HEK293 (cell line): ENCODE data around the gene PCBP1.

ENCODE experiments used
- CTCF ChIA-PET: fragments of 350-600 bp; formaldehyde crosslinking; extraction: SDS; loops from one replicate; lab custom pipeline; 2021; ENCODE audit warnings: antibody characterized with exemption; lab: Yijun Ruan, JAX
- POLR2A ChIA-PET: fragments of 300-600 bp; formaldehyde crosslinking; extraction: SDS; loops from one replicate; lab custom pipeline; 2020; ENCODE audit warnings: antibody characterized with exemption, inconsistent platforms; lab: Yijun Ruan, JAX
- H3K27ac ChIP-seq: fragments of 200-500 bp; sonication (Bioruptor generic); 2 replicates; pipeline ENCODE4 v1.5.1; 2014; ENCODE audit warnings: low read depth, low read length, control low read depth, inconsistent platforms; ENCODE audit errors: extremely low read depth
- H3K36me3 ChIP-seq, 2 experiments: fragments of 200-500 bp in 1 of 2; sonication (Bioruptor generic) in 1 of 2; 1 replicate in 1 of 2; 2 replicates in 1 of 2; pipeline ENCODE4 v1.5.1; 2014 to 2017; ENCODE audit warnings: inconsistent platforms in 2 of 2, low read length in 2 of 2; ENCODE audit not compliant: control insufficient read depth in 2 of 2, insufficient read depth in 1 of 2
- H3K4me1 ChIP-seq: fragments of 200-500 bp; sonication (Bioruptor generic); 2 replicates; pipeline ENCODE4 v1.5.1; 2014; ENCODE audit warnings: mild to moderate bottlenecking, low read length, inconsistent platforms; ENCODE audit not compliant: control insufficient read depth, insufficient read depth
- H3K4me3 ChIP-seq: 2 replicates; pipeline ENCODE4 v1.5.1; 2011; ENCODE audit warnings: low read depth, mild to moderate bottlenecking, control low read depth, low read length, moderate library complexity
- H3K9me3 ChIP-seq: fragments of 200-500 bp; sonication (Bioruptor generic); 2 replicates; pipeline ENCODE4 v1.5.1; 2014; ENCODE audit warnings: low read depth, low read length, inconsistent platforms; ENCODE audit not compliant: control insufficient read depth, insufficient read depth
- EGR2 ChIP-seq: fragments of 450-650 bp; formaldehyde crosslinking; IDR thresholded peaks from 2 replicates; pipeline ENCODE4 v1.5.1; 2016; ENCODE audit warnings: low read depth, missing biosample characterization, missing genetic modification characterization
- IKZF3 ChIP-seq: fragments of 450-650 bp; IDR thresholded peaks from 2 replicates; pipeline ENCODE4 v1.5.0; 2018; ENCODE audit warnings: missing biosample characterization, mild to moderate bottlenecking, missing genetic modification characterization, moderate library complexity
- PRDM1 ChIP-seq: fragments of 450-650 bp; formaldehyde crosslinking; IDR thresholded peaks from 2 replicates; pipeline ENCODE4; 2016; ENCODE audit warnings: missing biosample characterization, missing genetic modification characterization
- PRDM10 ChIP-seq: fragments of 450-650 bp; formaldehyde crosslinking; IDR thresholded peaks from 2 replicates; pipeline ENCODE4 v1.5.1; 2016; ENCODE audit warnings: missing biosample characterization, missing genetic modification characterization
- SALL2 ChIP-seq: fragments of 450-650 bp; formaldehyde crosslinking; IDR thresholded peaks from 2 replicates; pipeline ENCODE4 v1.5.0; 2017; ENCODE audit warnings: missing biosample characterization, mild to moderate bottlenecking, missing genetic modification characterization, borderline replicate concordance
- SCRT2 ChIP-seq: fragments of 450-650 bp; formaldehyde crosslinking; IDR thresholded peaks from 2 replicates; pipeline ENCODE4 v1.5.1; 2016; ENCODE audit warnings: missing biosample characterization, missing genetic modification characterization
- SETDB1 ChIP-seq: IDR thresholded peaks from one replicate; pipeline ENCODE4 v1.6.1; 2017; ENCODE audit warnings: mild to moderate bottlenecking, low read length, moderate library complexity, mixed read lengths; ENCODE audit not compliant: insufficient read length
- SP2 ChIP-seq: fragments of 450-650 bp; formaldehyde crosslinking; IDR thresholded peaks from 2 replicates; pipeline ENCODE4 v1.5.1; 2016; ENCODE audit warnings: missing biosample characterization, missing genetic modification characterization
- SP7 ChIP-seq: fragments of 450-650 bp; formaldehyde crosslinking; IDR thresholded peaks from 2 replicates; pipeline ENCODE4 v1.5.1; 2016; ENCODE audit warnings: missing biosample characterization, missing genetic modification characterization
- ZFHX2 ChIP-seq: fragments of 450-650 bp; formaldehyde crosslinking; conservative IDR thresholded peaks from 2 replicates; pipeline ENCODE4 v1.5.1; 2016; ENCODE audit warnings: missing biosample characterization, missing genetic modification characterization
- ZNF148 ChIP-seq: fragments of 450-650 bp; formaldehyde crosslinking; IDR thresholded peaks from 2 replicates; pipeline ENCODE4 v1.5.0; 2017; ENCODE audit warnings: missing biosample characterization, missing genetic modification characterization, borderline replicate concordance
- ZNF18 ChIP-seq: fragments of 450-650 bp; formaldehyde crosslinking; IDR thresholded peaks from 2 replicates; pipeline ENCODE4 v1.5.1; 2016; ENCODE audit warnings: missing biosample characterization, missing genetic modification characterization
- ZNF202 ChIP-seq: fragments of 450-650 bp; formaldehyde crosslinking; IDR thresholded peaks from 2 replicates; pipeline ENCODE4 v1.5.1; 2016; ENCODE audit warnings: missing biosample characterization, missing genetic modification characterization, borderline replicate concordance
- ZNF211 ChIP-seq: fragments of 450-650 bp; formaldehyde crosslinking; IDR thresholded peaks from 2 replicates; pipeline ENCODE4 v1.5.1; 2016; ENCODE audit warnings: low read depth, missing biosample characterization, missing genetic modification characterization
- ZNF398 ChIP-seq: fragments of 450-650 bp; formaldehyde crosslinking; IDR thresholded peaks from 2 replicates; pipeline ENCODE4 v1.5.1; 2017; ENCODE audit warnings: missing biosample characterization, missing genetic modification characterization
- ZNF623 ChIP-seq: fragments of 450-650 bp; formaldehyde crosslinking; IDR thresholded peaks from 2 replicates; pipeline ENCODE4 v1.5.1; 2016; ENCODE audit warnings: missing biosample characterization, missing genetic modification characterization
- ZNF704 ChIP-seq: fragments of 450-650 bp; formaldehyde crosslinking; IDR thresholded peaks from 2 replicates; pipeline ENCODE4 v1.5.1; 2016; ENCODE audit warnings: missing biosample characterization, missing genetic modification characterization
- ZNF768 ChIP-seq: fragments of 450-650 bp; formaldehyde crosslinking; IDR thresholded peaks from 2 replicates; pipeline ENCODE4 v1.5.1; 2018; ENCODE audit warnings: missing biosample characterization, mild to moderate bottlenecking, missing genetic modification characterization
- ZNF785 ChIP-seq: fragments of 450-650 bp; formaldehyde crosslinking; IDR thresholded peaks from 2 replicates; pipeline ENCODE4 v1.5.1; 2016; ENCODE audit warnings: missing biosample characterization, missing genetic modification characterization

PCBP1 gene

GRCh38 chr2:70122470-70122869 lies 35.2 kb downstream of the PCBP1 start (continued):
- TF ChIP-seq PRDM10 (tag by site-specific recombination) (no peak), SCRT2 (no peak), ZNF704 (no peak), ZNF768 (tag by site-specific recombination) (no peak), ZNF211 (no peak)

GRCh38 chr2:70123051-70123828 lies 36.0 kb downstream of the PCBP1 start:
- ChIA-PET POLR2A (interaction anchor here (0.5 to 3.8 kb wide), 13 partner anchors 10 to 382 kb away, joined by 3 to 27 read pairs (median 7); partner anchors contain the start of genes C2orf42 and MXD1), CTCF (interaction anchor here (0.9 to 1.7 kb wide), 2 partner anchors 12 to 20 kb away, joined by 3 to 4 read pairs; no protein-coding TSS in a partner anchor)
- Histone ChIP-seq H3K9me3 (no peaks in the 10 kb centered on the region), H3K4me1 (peaks cover 8% of the 10 kb centered on the region), H3K36me3 (no peaks in the 10 kb centered on the region), H3K4me3 (no peak overlapping the region), H3K27ac (peak overlapping the region; percentile 93)
- TF ChIP-seq ZNF785 (tag by site-specific recombination) (no peak), ZNF202 (tag by site-specific recombination) (no peak), SP7 (tag by site-specific recombination) (peak; percentile 39), ZFHX2 (tag by site-specific recombination) (no peak), ZNF623 (tag by site-specific recombination) (no peak), SALL2 (tag by site-specific recombination) (no peak), SETDB1 (no peak), IKZF3 (peak; percentile 18; the same call in 1 of the 2 replicates), ZNF148 (no peak), ZNF398 (tag by site-specific recombination) (no peak), PRDM1 (tag by site-specific recombination) (peak; percentile 96), SP2 (tag by site-specific recombination) (0 out of 2 replicates have a peak, but pooled peaks have one; percentile 18), ZNF18 (tag by site-specific recombination) (no peak), EGR2 (tag by site-specific recombination) (no peak)
